GM12878 (cell line): ENCODE measurements around the gene RAP2C. TPM values are rescaled to one million over a fixed set of nuclear protein-coding genes. Genes with fewer than 3 reads are reported as not detected.

Source experiments
- ATAC-seq: fragments of 200-7000 bp; cut with Tn5 transposase; 3 replicates; pipeline ENCODE4 v1.9.1; 2020; ENCODE audit warnings: mild to moderate bottlenecking, moderate library complexity
- BruUV-seq: library from RNA; stranded (reverse); fragments of 400-500 nt; replicated peaks from 2 replicates; lab custom pipeline; 2021; lab: Mats Ljungman, UMichigan
- CTCF ChIA-PET: fragments of 300-600 bp; sonication (Branson Sonifier 250); formaldehyde crosslinking; extraction: SDS; loops from one replicate; lab custom pipeline; 2021; ENCODE audit warnings: inconsistent platforms; lab: Yijun Ruan, JAX
- POLR2A ChIA-PET: fragments of 350-600 bp; formaldehyde crosslinking; extraction: SDS; loops from one replicate; lab custom pipeline; 2021; ENCODE audit warnings: inconsistent platforms; lab: Charles Lee
- RAD21 ChIA-PET: fragments of 300-600 bp; sonication (Branson Sonifier 250); formaldehyde crosslinking; loops from one replicate; lab custom pipeline; 2023; ENCODE audit warnings: antibody characterized with exemption; ENCODE audit not compliant: unreplicated experiment; lab: Charles Lee
- SMC1A ChIA-PET: fragments of 300-600 bp; sonication (Branson Sonifier 250); formaldehyde crosslinking; loops from one replicate; lab custom pipeline; 2023; ENCODE audit not compliant: unreplicated experiment, uncharacterized antibody; lab: Charles Lee
- DNase-seq: peaks from one replicate; pipeline ENCODE4 v3.0.0-alpha.2; 2011; ENCODE audit warnings: low read depth, low spot score
- FAIRE-seq: peaks from 3 replicates; lab custom pipeline; 2011; peaks lifted over from hg19 to GRCh38; lab: Jason Lieb, UNC
- H2AFZ ChIP-seq: 2 replicates; pipeline ENCODE4 v1.6.0; 2011; ENCODE audit warnings: low read depth, low read length, control low read depth; ENCODE audit not compliant: control insufficient read depth
- H3K27ac ChIP-seq: 2 replicates; pipeline ENCODE4 v1.5.1; 2011; ENCODE audit warnings: control low read depth; ENCODE audit not compliant: control insufficient read depth, insufficient read depth
- H3K27me3 ChIP-seq, 2 experiments: replicated peaks in 1 of 2; 2 replicates each; pipeline versions ENCODE4 v1.6.0 to v1.6.1; 2011; ENCODE audit warnings: low read length in 1 of 2; ENCODE audit not compliant: control insufficient read depth in 2 of 2, insufficient read depth in 2 of 2
- H3K36me3 ChIP-seq, 2 experiments: 2 replicates each; pipeline ENCODE4 v1.5.1; 2011; ENCODE audit warnings: low read length in 1 of 2; ENCODE audit not compliant: control insufficient read depth in 2 of 2, insufficient read depth in 2 of 2
- H3K4me1 ChIP-seq: 2 replicates; pipeline ENCODE4 v1.6.1; 2011; ENCODE audit warnings: mild to moderate bottlenecking, low read length, moderate library complexity, mixed read lengths; ENCODE audit not compliant: control insufficient read depth, insufficient read depth
- H3K4me2 ChIP-seq: 2 replicates; pipeline ENCODE4 v1.6.0; 2011; ENCODE audit warnings: control low read depth; ENCODE audit not compliant: control insufficient read depth, insufficient read depth
- H3K4me3 ChIP-seq: fragments of 200-600 bp; sonication (generic); 2 replicates; pipeline ENCODE4 v1.5.1; 2016
- H3K79me2 ChIP-seq: 2 replicates; pipeline ENCODE4 v1.6.0; 2011; ENCODE audit warnings: low read length; ENCODE audit not compliant: control insufficient read depth, insufficient read depth
- H3K9ac ChIP-seq: 2 replicates; pipeline ENCODE4 v1.8.0; 2011; ENCODE audit warnings: low read length, control low read depth, mixed read lengths; ENCODE audit not compliant: control insufficient read depth, insufficient read depth
- H3K9me3 ChIP-seq: replicated peaks from 3 replicates; pipeline ENCODE4 v1.5.1; 2011; ENCODE audit warnings: mild to moderate bottlenecking, low read length; ENCODE audit not compliant: control insufficient read depth, insufficient read depth
- H4K20me1 ChIP-seq: 2 replicates; pipeline ENCODE4 v1.6.0; 2011; ENCODE audit not compliant: control insufficient read depth, insufficient read depth
- ATF2 ChIP-seq: IDR thresholded peaks from 2 replicates; pipeline ENCODE4 v1.6.1; 2012; ENCODE audit warnings: low read length, inconsistent platforms
- CBX5 ChIP-seq: sonication (generic); IDR thresholded peaks from 2 replicates; pipeline ENCODE4 v1.6.1; 2016; ENCODE audit warnings: low read depth, moderate library complexity, mild to moderate bottlenecking, inconsistent platforms
- CEBPZ ChIP-seq: fragments of 150-350 bp; IDR thresholded peaks from 2 replicates; pipeline ENCODE4 v1.6.1; 2016; ENCODE audit warnings: low read depth, low read length
- ETV6 ChIP-seq, 2 experiments: fragments of 450-650 bp in 1 of 2; IDR thresholded peaks in 1 of 2; conservative IDR thresholded peaks in 1 of 2; 2 replicates each; pipeline ENCODE4 v1.6.1; 2014; ENCODE audit warnings: antibody characterized with exemption in 1 of 2, borderline replicate concordance in 1 of 2, low read depth in 1 of 2, mild to moderate bottlenecking in 1 of 2, moderate library complexity in 1 of 2
- FOXK2 ChIP-seq: fragments of 450-650 bp; IDR thresholded peaks from 2 replicates; pipeline ENCODE4 v1.6.1; 2017; ENCODE audit warnings: mild to moderate bottlenecking, moderate library complexity
- FOXM1 ChIP-seq: IDR thresholded peaks from 2 replicates; pipeline ENCODE4 v1.6.1; 2012; ENCODE audit warnings: low read depth, mild to moderate bottlenecking, inconsistent platforms, low read length, moderate library complexity
- IKZF1 ChIP-seq: fragments of 450-650 bp; conservative IDR thresholded peaks from 2 replicates; pipeline ENCODE4 v1.6.1; 2017; ENCODE audit warnings: antibody characterized with exemption, mild to moderate bottlenecking
- JUND ChIP-seq: IDR thresholded peaks from 2 replicates; pipeline ENCODE4 v1.6.1; 2012; ENCODE audit warnings: low read depth, mild to moderate bottlenecking, low read length, improper control_type of control experiment, moderate library complexity
- MEF2B ChIP-seq: fragments of 450-650 bp; IDR thresholded peaks from 2 replicates; pipeline ENCODE4 v1.6.1; 2018; ENCODE audit warnings: mild to moderate bottlenecking, moderate library complexity; ENCODE audit not compliant: partially characterized antibody, poor library complexity, severe bottlenecking
- NR2C1 ChIP-seq: fragments of 450-650 bp; IDR thresholded peaks from 2 replicates; pipeline ENCODE4 v1.6.1; 2017; ENCODE audit warnings: antibody characterized with exemption, mild to moderate bottlenecking, moderate library complexity
- NRF1 ChIP-seq: conservative IDR thresholded peaks from 2 replicates; pipeline ENCODE4 v1.6.1; 2011; ENCODE audit warnings: mild to moderate bottlenecking, low read depth, low read length, improper control_type of control experiment
- SMAD1 ChIP-seq: fragments of 450-650 bp; IDR thresholded peaks from 2 replicates; pipeline ENCODE4 v1.6.1; 2018; ENCODE audit warnings: mild to moderate bottlenecking, low read depth; ENCODE audit not compliant: partially characterized antibody
- TAF1 ChIP-seq: IDR thresholded peaks from 2 replicates; pipeline ENCODE4 v1.6.1; 2011; ENCODE audit warnings: mild to moderate bottlenecking, low read depth, low read length, borderline replicate concordance
- USF2 ChIP-seq: IDR thresholded peaks from 2 replicates; pipeline ENCODE4 v1.6.1; 2011; ENCODE audit warnings: low read depth, low read length, improper control_type of control experiment, borderline replicate concordance
- ZNF384 ChIP-seq: IDR thresholded peaks from 2 replicates; pipeline ENCODE4 v1.6.1; 2012; ENCODE audit warnings: low read depth, mild to moderate bottlenecking, low read length, improper control_type of control experiment, borderline replicate concordance
- ZZZ3 ChIP-seq: IDR thresholded peaks from 2 replicates; pipeline ENCODE4 v1.6.1; 2011; ENCODE audit warnings: low read depth; ENCODE audit not compliant: control insufficient read depth, insufficient read length
- WGBS: methylation state at CpG from one replicate; pipeline ENCODE4 v1.1.6; 2016; ENCODE audit warnings: low lambda C conversion rate; ENCODE audit not compliant: insufficient replicate concordance, insufficient coverage; ENCODE audit errors: missing lambda C conversion rate; 5-methylcytosine and 5-hydroxymethylcytosine counted together
- in situ Hi-C: fragments of 300-500 bp; cut with MboI; formaldehyde crosslinking; loops from 9 replicates; pipeline ENCODE4 v1.14.3; 2018; ENCODE audit warnings: mixed read lengths
- intact Hi-C: fragments of 100-400 bp; cut with micrococcal nuclease; formaldehyde crosslinking; loops from one replicate; pipeline ENCODE4 v1.14.2; 2022; ENCODE audit not compliant: unreplicated experiment
- polyA plus RNA-seq, 11 experiments: library from polyadenylated mRNA; depleted of rRNA in 4 of 11; unstranded in 6 of 11; stranded (reverse) in 5 of 11; fragments of >200 nt; fragmentation: Nextera tagmentation in 4 of 11; fragmentation: Illumina TruSeq in 1 of 11; extraction: Ambion mirVana in 4 of 11; extraction: Trizol in 1 of 11; gene quantifications; 1 replicate in 1 of 11; 2 replicates in 10 of 11; pipeline versions ENCODE4 v1.2.1 to v1.2.3, GENCODE V29; 2011 to 2016; ENCODE audit warnings: inconsistent platforms in 2 of 11, missing spikeins in 2 of 11, low read depth in 1 of 11
- total RNA-seq, 4 experiments: library from RNA; depleted of rRNA in 3 of 4; stranded (reverse); fragments of >200 nt in 3 of 4; fragmentation: Illumina TruSeq in 1 of 4; extraction: Trizol in 1 of 4; gene quantifications; 2 replicates each; pipeline versions ENCODE4 v1.2.1 to v1.2.3, GENCODE V29; 2013 to 2021

The RAP2C gene
- total and polyA plus RNA-seq, 10 of the 15 experiments (the other 5 are each of a cell fraction or from before 2014, with no cell fraction given), result 17.1 to 32.1 (median 25.4) TPM

GRCh38 chrX:132267392-132267791 is 48.1 kb upstream of the RAP2C start:
- BruUV-seq, result no TSS peak
- Histone ChIP-seq H3K79me2 (no peaks in the 10 kb centered on the region), H3K4me1 (no peaks in the 10 kb centered on the region; the same call in 1 of the 2 replicates), H3K9ac (no peak overlapping the region), H2AFZ (no peak overlapping the region), H3K9me3 (no peaks in the 10 kb centered on the region), H3K36me3 (no peaks in the 10 kb centered on the region), H3K4me3 (no peak overlapping the region), H3K27ac (no peak overlapping the region), H3K4me2 (no peak overlapping the region), H4K20me1 (no peaks in the 10 kb centered on the region), H3K27me3 (no peaks in the 10 kb centered on the region)
- FAIRE-seq, result no peak
- RAD21 ChIA-PET, result no interaction called here
- CTCF ChIA-PET, result interaction anchor here (1.2 kb wide), 2 partner anchors 25 to 347 kb away, joined by 3 read pairs; no protein-coding TSS in a partner anchor
- 65% methylated on average over 6 of the region's 6 CpGs for WGBS
- SMC1A ChIA-PET, result no interaction called here
- no peak for DNase-seq
- intact Hi-C loops, result no loop called here
- POLR2A ChIA-PET, result no interaction called here
- in situ Hi-C loops, result no loop called here
- ATAC-seq, result no peak
- TF ChIP-seq NR2C1, result no peak
- TF ChIP-seq IKZF1, result no peak
- TF ChIP-seq ZNF384, result no peak
- TF ChIP-seq CBX5, result no peak
- no peak for TF ChIP-seq MEF2B
- TF ChIP-seq USF2, result no peak
- TF ChIP-seq ETV6 (conservative IDR thresholded peaks at IDR 0.05 in 1 of 2, IDR thresholded peaks at IDR 0.05 in 1 of 2; ENCODE audit: borderline replicate concordance in 1 of 2, low read depth in 1 of 2), result no peak
- TF ChIP-seq FOXM1, result no peak
- TF ChIP-seq TAF1, result no peak
- no peak for TF ChIP-seq ATF2
- no peak for TF ChIP-seq JUND
- TF ChIP-seq FOXK2, result no peak
- TF ChIP-seq CEBPZ, result no peak
- TF ChIP-seq ZZZ3, result no peak
- TF ChIP-seq NRF1, result no peak
- TF ChIP-seq SMAD1, result no peak
